Neural progenitor cell (in vitro differentiated cells): ENCODE results near the gene RET. TPM values are rescaled to one million over a fixed set of nuclear protein-coding genes. Genes with fewer than 3 reads are reported as not detected.

ENCODE experiments used
- DNase-seq: peaks from one replicate; pipeline ENCODE4 v3.0.0-alpha.2; 2016; ENCODE audit warnings: low spot score
- H2AFZ ChIP-seq: fragments of 200-600 bp; sonication (generic); replicated peaks from 2 replicates; pipeline ENCODE4 v1.6.1; 2016; ENCODE audit warnings: antibody characterized with exemption
- H3F3A ChIP-seq: fragments of 200-600 bp; sonication (generic); 2 replicates; pipeline ENCODE4 v1.6.1; 2016; ENCODE audit warnings: antibody characterized with exemption, low read depth
- H3K27ac ChIP-seq: fragments of 200-600 bp; sonication (generic); 2 replicates; pipeline ENCODE4 v1.5.1; 2016; ENCODE audit warnings: mild to moderate bottlenecking
- H3K27me3 ChIP-seq: fragments of 200-600 bp; sonication (generic); 2 replicates; pipeline ENCODE4 v1.6.1; 2016; ENCODE audit warnings: mild to moderate bottlenecking, moderate library complexity
- H3K36me3 ChIP-seq: fragments of 200-600 bp; sonication (generic); 2 replicates; pipeline ENCODE4 v1.5.1; 2016
- H3K4me1 ChIP-seq: fragments of 200-600 bp; sonication (generic); 2 replicates; pipeline ENCODE4 v1.6.1; 2016; ENCODE audit warnings: mixed run types
- H3K4me2 ChIP-seq: fragments of 200-600 bp; sonication (generic); 2 replicates; pipeline ENCODE4 v1.6.1; 2016
- H3K4me3 ChIP-seq: fragments of 200-600 bp; sonication (generic); 2 replicates; pipeline ENCODE4 v1.5.1; 2016
- H3K79me2 ChIP-seq: fragments of 200-600 bp; sonication (generic); 2 replicates; pipeline ENCODE4 v1.6.1; 2016; ENCODE audit warnings: low read depth
- H3K9ac ChIP-seq: fragments of 200-600 bp; sonication (generic); 2 replicates; pipeline ENCODE4 v1.6.1; 2016
- H3K9me3 ChIP-seq: fragments of 200-600 bp; sonication (generic); 2 replicates; pipeline ENCODE4 v1.5.1; 2016; ENCODE audit warnings: low read depth
- H4K20me1 ChIP-seq: fragments of 200-600 bp; sonication (generic); 2 replicates; pipeline ENCODE4 v1.6.1; 2016; ENCODE audit warnings: low read depth
- H3K27ac Mint-ChIP-seq: 3 replicates; pipeline ENCODE4 v1.8.0; 2021; ENCODE audit warnings: mixed read lengths
- H3K27me3 Mint-ChIP-seq: 2 replicates; pipeline ENCODE4 v1.8.0; 2022; ENCODE audit warnings: low read depth, mild to moderate bottlenecking, inconsistent platforms, moderate library complexity, mixed read lengths; ENCODE audit not compliant: insufficient read depth
- H3K36me3 Mint-ChIP-seq: 3 replicates; pipeline ENCODE4 v1.8.0; 2021; ENCODE audit warnings: mixed read lengths
- H3K4me1 Mint-ChIP-seq: 3 replicates; pipeline ENCODE4 v1.8.0; 2021; ENCODE audit warnings: mixed read lengths
- H3K4me3 Mint-ChIP-seq: 3 replicates; pipeline ENCODE4 v1.8.0; 2021; ENCODE audit warnings: mild to moderate bottlenecking, moderate library complexity, mixed read lengths
- H3K9me3 Mint-ChIP-seq: 3 replicates; pipeline ENCODE4 v1.8.0; 2020; ENCODE audit warnings: mixed read lengths
- CTCF ChIP-seq: fragments of 200-600 bp; sonication (generic); IDR thresholded peaks from 2 replicates; pipeline ENCODE4 v1.5.1; 2017; ENCODE audit warnings: antibody characterized with exemption, mild to moderate bottlenecking
- EZH2 ChIP-seq: fragments of 200-600 bp; sonication (generic); IDR thresholded peaks from 2 replicates; pipeline ENCODE4 v1.6.1; 2017; ENCODE audit warnings: antibody characterized with exemption, mild to moderate bottlenecking, moderate library complexity
- EZH2phosphoT487 ChIP-seq: fragments of 200-600 bp; sonication (generic); IDR thresholded peaks from 2 replicates; pipeline ENCODE4 v1.6.1; 2017; ENCODE audit warnings: antibody characterized with exemption
- total RNA-seq: library from RNA; depleted of rRNA; stranded (reverse); fragments of >200 nt; gene quantifications from 2 replicates; pipeline ENCODE4 v1.2.3, GENCODE V29; 2015; ENCODE audit warnings: low replicate concordance

RET gene
- total RNA-seq, 1 donor from 2014 or later = 1.4 TPM

- Mint-ChIP-seq H3K36me3 (no peaks in the 10 kb centered on the region), H3K9me3 (no peaks in the 10 kb centered on the region), H3K27me3 (no peaks in the 10 kb centered on the region), H3K4me1 (no peaks in the 10 kb centered on the region), H3K4me3 (no peak overlapping the region), H3K27ac (no peak overlapping the region)
- no peak for DNase-seq
- Histone ChIP-seq H3K27ac (no peak overlapping the region), H3F3A (no peaks in the 10 kb centered on the region), H3K4me1 (no peaks in the 10 kb centered on the region), H3K9me3 (no peaks in the 10 kb centered on the region), H3K4me3 (no peak overlapping the region), H3K9ac (no peak overlapping the region), H3K4me2 (no peak overlapping the region), H4K20me1 (no peaks in the 10 kb centered on the region), H3K79me2 (no peaks in the 10 kb centered on the region), H2AFZ (no peak overlapping the region), H3K36me3 (no peaks in the 10 kb centered on the region), H3K27me3 (no peaks in the 10 kb centered on the region)
- TF ChIP-seq EZH2 (no peak), CTCF (no peak), EZH2phosphoT487 (no peak)
Measured at GRCh38 chr10:43114088-43114742, 37.3 kb downstream of the RET start.

GRCh38 chr10:43114743-43115611 is 38.1 kb downstream of the RET start:
- Mint-ChIP-seq H3K4me3 (no peak overlapping the region), H3K36me3 (no peaks in the 10 kb centered on the region), H3K27ac (no peak overlapping the region), H3K27me3 (no peaks in the 10 kb centered on the region), H3K9me3 (no peaks in the 10 kb centered on the region), H3K4me1 (no peaks in the 10 kb centered on the region)
- Histone ChIP-seq H3K27ac (no peak overlapping the region), H3K27me3 (no peaks in the 10 kb centered on the region), H3K9me3 (no peaks in the 10 kb centered on the region), H3K79me2 (no peaks in the 10 kb centered on the region), H2AFZ (no peak overlapping the region), H3K4me1 (no peaks in the 10 kb centered on the region), H3K4me2 (no peak overlapping the region), H4K20me1 (no peaks in the 10 kb centered on the region), H3K4me3 (no peak overlapping the region), H3K9ac (no peak overlapping the region), H3K36me3 (no peaks in the 10 kb centered on the region), H3F3A (no peaks in the 10 kb centered on the region)
- DNase-seq = no peak
- TF ChIP-seq EZH2phosphoT487 (no peak), CTCF (no peak), EZH2 (no peak)

- TF ChIP-seq EZH2 (no peak), CTCF (no peak), EZH2phosphoT487 (no peak)
- H3K9ac ChIP-seq = no peak overlapping the region
- H3K27me3 ChIP-seq = no peaks in the 10 kb centered on the region
- Mint-ChIP-seq H3K4me3 (no peak overlapping the region), H3K9me3 (no peaks in the 10 kb centered on the region), H3K27ac (no peak overlapping the region), H3K27me3 (no peaks in the 10 kb centered on the region), H3K4me1 (peaks cover 8% of the 10 kb centered on the region), H3K36me3 (no peaks in the 10 kb centered on the region)
- H4K20me1 ChIP-seq = no peaks in the 10 kb centered on the region
- no peak overlapping the region for H3K27ac ChIP-seq
- no peak overlapping the region for H2AFZ ChIP-seq
- no peaks in the 10 kb centered on the region for H3K79me2 ChIP-seq
- no peaks in the 10 kb centered on the region for H3K4me1 ChIP-seq
- DNase-seq = no peak
- H3K4me3 ChIP-seq = no peak overlapping the region
- no peaks in the 10 kb centered on the region for H3K36me3 ChIP-seq
- no peak overlapping the region for H3K4me2 ChIP-seq
- H3F3A ChIP-seq = no peaks in the 10 kb centered on the region
- no peaks in the 10 kb centered on the region for H3K9me3 ChIP-seq
Measured at GRCh38 chr10:43115881-43116595, 39.2 kb downstream of the RET start.
